ENCODE data around the gene ZBTB4.
A peak's percentile ranks its signal among the peaks of the same experiment; 100 is the strongest.

Gene ZBTB4

DNA sequence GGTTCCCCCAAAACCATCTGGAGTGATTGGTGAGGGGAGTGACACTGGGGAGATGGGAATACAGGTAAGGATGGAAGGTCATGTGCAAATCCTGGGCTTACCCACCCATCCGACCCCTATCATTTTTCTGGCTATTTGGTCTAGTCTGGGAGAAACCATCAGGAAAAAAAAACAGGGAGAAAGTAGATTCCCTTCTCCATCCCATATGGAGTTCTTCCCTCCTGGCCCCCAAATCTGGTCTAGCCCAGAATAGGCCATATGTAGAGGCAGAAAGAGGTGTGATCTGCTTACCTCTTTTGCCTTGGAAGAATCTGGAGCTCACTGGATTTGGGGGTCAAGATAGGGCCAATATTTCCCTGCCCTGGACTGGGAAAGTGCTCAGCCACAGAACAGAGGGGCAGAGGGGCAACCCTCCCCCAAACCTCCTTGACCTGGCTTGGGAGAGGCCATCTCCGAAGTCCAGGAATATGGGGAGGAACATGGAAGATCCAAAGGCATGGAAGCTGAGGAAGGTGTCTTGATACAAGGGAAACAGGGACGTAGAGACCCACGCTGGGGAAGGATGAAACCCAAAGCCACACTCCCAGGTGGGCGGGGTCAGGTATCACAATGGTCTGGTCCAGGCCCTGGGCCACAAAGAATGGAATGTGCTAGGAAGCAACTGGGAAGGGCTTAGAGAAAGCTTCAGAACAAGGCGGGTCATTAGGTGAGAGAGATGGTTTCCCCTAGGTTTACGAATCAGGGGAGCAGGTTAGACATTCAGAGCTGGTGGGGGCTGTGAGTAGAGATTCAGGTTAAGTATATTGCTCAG lies 18.4 kb downstream of the ZBTB4 start:
- CTCF ChIA-PET, result interaction anchor here (1.5 kb wide), 1 partner anchor 100 kb away, joined by 4 read pairs; the partner anchor contains the start of gene SENP3
- Mint-ChIP-seq H3K36me3 (peaks cover 36% of the 10 kb centered on the region), H3K4me3 (no peak overlapping the region), H3K4me1 (peaks cover 21% of the 10 kb centered on the region), H3K27ac (no peak overlapping the region), H3K27me3 (no peaks in the 10 kb centered on the region), H3K9me3 (no peaks in the 10 kb centered on the region)
- no peak for DNase-seq

DNA sequence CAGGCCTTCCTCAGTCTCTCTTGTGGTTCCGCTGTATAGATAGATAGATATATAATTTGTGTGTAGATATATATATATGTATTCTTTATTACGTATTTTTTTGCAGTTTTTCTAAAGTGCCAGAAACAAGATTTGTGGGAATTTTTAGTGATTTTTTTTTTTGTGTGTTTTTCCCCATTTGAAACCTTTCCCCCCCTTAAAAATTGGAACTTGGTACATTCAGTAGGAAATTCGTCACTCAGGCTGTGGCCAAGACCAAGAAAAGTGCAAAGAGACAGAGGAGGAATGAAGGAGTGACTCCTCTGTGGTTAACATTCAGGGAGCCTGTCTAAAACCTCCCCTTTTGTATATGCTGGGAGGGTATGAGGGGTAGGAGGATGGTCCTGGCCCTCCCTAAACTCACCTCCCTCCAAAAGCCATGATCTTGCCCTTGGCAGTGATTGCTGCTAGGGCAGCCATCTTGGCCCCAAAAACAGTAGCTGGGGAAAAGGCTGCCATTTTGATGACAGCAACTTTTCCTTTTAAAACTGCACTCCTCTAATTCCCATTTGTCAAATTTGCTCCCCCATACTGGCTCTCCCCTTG lies 19.4 kb downstream of the ZBTB4 start:
- H3K4me1 Mint-ChIP-seq, result peaks cover 25% of the 10 kb centered on the region

DNA sequence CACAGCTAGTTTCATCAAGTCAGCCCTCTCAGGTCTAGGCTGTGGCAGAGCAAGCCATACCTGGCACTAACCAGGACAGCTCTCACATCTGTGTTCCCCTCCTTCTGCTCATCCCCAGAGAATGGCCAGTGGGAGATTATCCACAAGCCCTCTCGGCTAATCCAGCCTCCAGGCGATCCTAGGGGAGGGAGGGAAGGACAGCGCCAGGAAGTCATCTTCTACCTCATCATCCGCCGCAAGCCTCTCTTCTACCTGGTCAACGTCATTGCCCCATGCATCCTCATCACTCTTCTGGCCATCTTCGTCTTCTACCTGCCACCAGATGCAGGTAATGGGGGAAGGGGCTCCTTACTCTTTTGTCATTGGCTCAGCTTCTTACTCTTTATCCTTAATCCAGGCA lies 31.0 kb downstream of the ZBTB4 start:
- Mint-ChIP-seq H3K9me3 (no peaks in the 10 kb centered on the region), H3K4me3 (no peak overlapping the region), H3K27ac (no peak overlapping the region), H3K36me3 (peaks cover 26% of the 10 kb centered on the region), H3K27me3 (peaks cover 56% of the 10 kb centered on the region), H3K4me1 (peaks cover 35% of the 10 kb centered on the region)
- DNase-seq, result no peak
- CTCF ChIA-PET, result no interaction called here

More for the DNA sequence above, 19.4 kb downstream of the ZBTB4 start:
- Mint-ChIP-seq H3K27me3 (no peaks in the 10 kb centered on the region), H3K36me3 (peaks cover 38% of the 10 kb centered on the region), H3K27ac (no peak overlapping the region), H3K4me3 (no peak overlapping the region), H3K9me3 (no peaks in the 10 kb centered on the region)
- no peak for DNase-seq
- CTCF ChIA-PET, result no interaction called here

DNA sequence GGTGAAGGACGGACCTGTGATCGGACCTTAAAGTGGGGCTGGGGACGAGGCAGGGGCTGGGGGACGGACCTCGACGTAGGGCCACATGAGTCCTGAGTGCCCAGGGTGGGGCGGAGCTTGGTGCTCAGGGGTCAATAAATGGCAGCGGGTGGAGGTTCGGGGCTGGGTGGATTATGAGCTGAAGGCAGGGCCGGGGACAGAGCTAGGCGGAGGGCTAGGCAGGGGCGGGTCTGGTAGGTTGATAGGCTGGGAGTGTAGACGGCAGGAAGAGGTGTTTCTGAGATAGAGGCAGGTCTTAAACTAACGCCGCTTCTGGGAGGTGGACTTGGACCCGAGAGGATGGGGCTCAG lies 33.8 kb downstream of the ZBTB4 start:
- Mint-ChIP-seq H3K36me3 (peaks cover 29% of the 10 kb centered on the region), H3K27ac (peak overlapping the region; percentile 44), H3K4me1 (peaks cover 29% of the 10 kb centered on the region), H3K9me3 (no peaks in the 10 kb centered on the region), H3K4me3 (peak overlapping the region; percentile 68), H3K27me3 (peaks cover 85% of the 10 kb centered on the region)
- peak; percentile 68 for DNase-seq
- CTCF ChIA-PET, result interaction anchor here (0.7 to 1.0 kb wide), 3 partner anchors 8 to 244 kb away, joined by 3 read pairs; no protein-coding TSS in a partner anchor

DNA sequence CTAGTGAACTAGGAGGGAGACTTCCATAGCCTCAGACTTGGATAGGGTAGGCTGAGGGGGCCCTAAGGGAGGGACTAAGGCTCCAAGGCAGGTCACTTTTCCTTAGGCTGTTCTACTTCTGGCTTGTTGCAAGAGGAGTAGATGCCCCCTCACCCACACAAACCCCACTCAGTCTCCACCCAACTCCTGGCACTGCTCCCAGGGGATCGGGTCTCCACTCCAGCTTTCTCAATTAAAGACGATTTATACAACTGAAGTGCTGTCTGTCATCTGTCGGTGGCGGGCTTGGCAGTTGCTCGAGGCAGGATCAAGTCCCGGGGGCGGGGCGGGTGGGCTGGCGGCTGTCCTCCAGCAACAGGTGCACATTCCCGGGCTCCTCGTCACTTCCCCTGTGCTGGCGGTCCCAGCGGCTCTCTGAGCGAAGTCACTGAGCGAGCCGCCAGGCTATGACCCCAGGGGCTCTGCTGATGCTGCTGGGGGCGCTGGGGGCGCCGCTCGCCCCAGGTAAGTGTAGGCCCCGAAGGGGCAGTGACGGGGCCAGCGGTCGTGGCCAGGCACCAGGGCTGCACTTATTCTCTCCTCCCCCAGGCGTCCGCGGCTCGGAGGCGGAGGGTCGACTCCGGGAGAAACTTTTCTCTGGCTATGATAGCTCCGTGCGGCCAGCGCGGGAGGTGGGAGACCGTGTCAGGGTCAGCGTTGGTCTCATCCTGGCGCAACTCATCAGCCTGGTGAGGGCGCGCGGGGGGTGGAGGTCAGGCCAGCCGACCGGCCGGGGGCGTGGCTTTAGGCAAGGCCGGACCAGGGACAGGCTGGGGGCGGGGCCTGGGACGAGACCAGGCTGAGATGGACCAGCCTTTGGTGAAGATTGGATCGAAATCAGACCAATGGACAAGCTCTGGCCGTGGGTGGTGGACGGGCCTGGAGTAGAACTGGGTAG lies 34.5 kb downstream of the ZBTB4 start, which contains the start of gene CHRNB1:
TSS of gene CHRNB1 (plus strand) at position 380 of the 937 bp plus-strand sequence. CDS start at position 447, 67 bp downstream.
- peaks cover 91% of the 10 kb centered on the region for H3K27me3 Mint-ChIP-seq
- peaks cover 32% of the 10 kb centered on the region for H3K36me3 Mint-ChIP-seq
- H3K4me3 Mint-ChIP-seq, result peak within 1 kb of the TSS; percentile 68
- H3K9me3 Mint-ChIP-seq, result no peaks in the 10 kb centered on the region
- DNase-seq, result peak; percentile 39
- H3K4me1 Mint-ChIP-seq, result peaks cover 35% of the 10 kb centered on the region
- CTCF ChIA-PET, result interaction anchor here (0.8 to 1.4 kb wide), 4 partner anchors 8 to 89 kb away, joined by 3 to 5 read pairs (median 4); no protein-coding TSS in a partner anchor
- peak within 1 kb of the TSS; percentile 44 for H3K27ac Mint-ChIP-seq

DNA sequence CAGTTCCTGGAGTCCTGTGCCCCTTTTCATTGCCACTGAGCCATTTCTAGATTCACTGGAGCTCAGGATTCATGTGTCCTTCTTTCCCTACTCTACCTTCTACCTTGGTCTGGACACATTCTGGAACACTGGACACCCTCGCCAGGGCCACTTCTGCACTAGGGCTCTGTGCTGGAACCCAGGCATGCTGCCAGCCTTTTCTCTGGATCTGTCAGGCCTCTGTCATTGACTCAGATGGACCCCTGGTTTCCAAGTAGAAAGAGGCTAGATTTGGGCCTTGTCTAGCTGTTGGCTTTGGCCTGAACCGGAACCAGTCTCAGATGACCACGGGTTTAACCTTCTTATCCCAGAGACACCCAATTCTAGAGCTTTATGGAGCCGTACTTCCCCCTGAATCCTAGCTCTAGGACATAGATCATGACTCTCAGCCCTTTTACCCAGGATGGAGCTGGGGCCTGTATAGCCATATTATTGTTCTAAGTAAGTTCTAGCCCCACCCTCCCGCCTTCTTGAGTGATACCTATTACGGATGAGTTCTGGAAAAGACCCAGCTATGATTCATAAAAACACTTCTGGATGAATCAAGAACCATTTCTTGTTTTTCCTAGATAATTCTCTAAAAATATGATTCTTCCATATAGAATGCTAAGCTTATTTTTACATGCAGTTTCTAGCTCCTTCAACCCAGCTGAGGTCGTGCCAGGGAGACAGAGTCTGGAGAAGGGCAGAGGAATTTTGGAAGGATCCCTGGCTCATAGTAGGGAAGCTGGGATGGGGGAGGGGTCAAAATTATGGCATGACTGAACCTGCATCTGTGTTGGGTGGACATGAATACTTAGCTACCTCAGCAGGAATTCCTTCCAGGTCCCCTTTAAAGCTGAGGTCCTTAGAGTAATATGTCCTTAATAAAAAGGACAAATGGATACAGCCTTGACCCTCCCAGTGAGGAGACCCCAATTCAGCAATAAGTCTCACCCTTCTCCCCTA lies 35.6 kb downstream of the ZBTB4 start:
- Mint-ChIP-seq H3K4me1 (peaks cover 40% of the 10 kb centered on the region), H3K4me3 (peak overlapping the region; percentile 8), H3K9me3 (no peaks in the 10 kb centered on the region), H3K27me3 (peaks cover 100% of the 10 kb centered on the region), H3K27ac (no peak overlapping the region), H3K36me3 (peaks cover 32% of the 10 kb centered on the region)
- CTCF ChIA-PET, result interaction anchor here (0.6 to 1.4 kb wide), 6 partner anchors 8 to 117 kb away, joined by 3 to 5 read pairs (median 4); no protein-coding TSS in a partner anchor
- DNase-seq, result no peak

DNA sequence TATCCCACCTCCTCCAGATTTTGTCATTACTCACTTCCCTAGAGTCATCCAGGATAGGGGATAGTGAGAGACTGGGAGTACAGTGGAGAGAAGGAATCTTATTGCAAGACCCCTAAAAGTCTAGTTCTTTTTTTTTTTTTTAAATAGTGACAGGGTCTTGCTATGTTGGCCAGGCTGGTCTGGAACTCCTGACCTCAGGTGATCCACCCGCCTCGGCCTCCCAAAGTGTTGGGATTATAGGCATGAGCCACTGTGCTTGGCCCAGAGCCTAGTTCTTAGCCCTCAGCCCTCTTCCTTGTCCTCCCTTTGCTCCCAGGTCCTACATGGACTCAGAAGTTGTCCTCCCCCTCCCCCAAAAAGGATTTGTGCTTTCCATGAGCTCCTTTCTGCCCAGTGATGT lies 37.3 kb downstream of the ZBTB4 start:
- Mint-ChIP-seq H3K36me3 (peaks cover 35% of the 10 kb centered on the region), H3K27ac (no peak overlapping the region), H3K4me1 (peaks cover 51% of the 10 kb centered on the region), H3K9me3 (no peaks in the 10 kb centered on the region), H3K4me3 (no peak overlapping the region), H3K27me3 (peaks cover 96% of the 10 kb centered on the region)
- DNase-seq, result no peak
- CTCF ChIA-PET, result interaction anchor here (1.0 to 2.8 kb wide), 2 partner anchors 86 to 119 kb away, joined by 3 to 12 read pairs; no protein-coding TSS in a partner anchor

DNA sequence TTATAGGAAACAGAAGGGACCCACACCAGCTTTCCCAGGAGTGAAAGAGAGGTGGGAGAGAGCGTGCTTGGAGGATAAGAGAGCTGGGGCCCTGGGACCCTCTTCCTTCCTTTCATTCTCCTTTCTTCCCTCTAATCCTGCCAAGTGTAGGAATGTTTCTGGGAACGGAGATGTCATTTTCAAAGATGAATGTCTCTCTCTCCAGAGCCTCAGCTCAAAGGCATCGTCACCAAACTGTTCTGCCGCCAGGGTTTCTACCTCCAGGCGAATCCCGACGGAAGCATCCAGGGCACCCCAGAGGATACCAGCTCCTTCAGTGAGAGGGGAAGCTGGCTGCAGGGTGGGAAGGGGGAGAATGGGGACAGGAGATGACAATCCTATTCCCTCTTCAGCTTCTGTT lies 38.2 kb downstream of the ZBTB4 start:
- CTCF ChIA-PET, result interaction anchor here (1.0 to 2.8 kb wide), 5 partner anchors 73 to 246 kb away, joined by 3 to 12 read pairs (median 4); partner anchors contain the start of gene TP53
- no peak overlapping the region for H3K4me3 Mint-ChIP-seq
- no peak for DNase-seq
- H3K27me3 Mint-ChIP-seq, result peaks cover 87% of the 10 kb centered on the region
- peaks cover 57% of the 10 kb centered on the region for H3K4me1 Mint-ChIP-seq
- peaks cover 34% of the 10 kb centered on the region for H3K36me3 Mint-ChIP-seq
- H3K27ac Mint-ChIP-seq, result no peak overlapping the region
- no peaks in the 10 kb centered on the region for H3K9me3 Mint-ChIP-seq

DNA sequence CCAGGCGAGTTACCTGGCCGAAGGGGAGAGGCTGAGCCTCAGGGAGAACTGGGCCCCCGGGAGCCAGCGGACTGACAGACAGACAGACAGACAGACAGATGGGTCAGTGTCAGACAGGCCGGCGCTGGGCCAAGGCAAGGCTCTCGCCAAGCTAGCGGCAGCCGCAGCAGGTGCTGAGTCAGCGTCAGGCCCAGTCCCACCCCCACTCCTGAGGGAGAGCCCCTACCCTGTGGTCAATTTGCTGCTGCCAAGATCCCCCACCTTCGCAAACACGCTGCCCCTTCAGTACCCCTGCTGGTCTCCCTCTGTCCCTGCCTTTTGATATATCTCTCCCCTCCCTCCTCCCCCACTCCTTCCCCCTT lies 38.6 kb downstream of the ZBTB4 start:
- CTCF ChIA-PET, result interaction anchor here (1.0 to 2.8 kb wide), 5 partner anchors 74 to 246 kb away, joined by 3 to 12 read pairs (median 4); partner anchors contain the start of gene TP53
- no peak for DNase-seq
- Mint-ChIP-seq H3K27me3 (peaks cover 83% of the 10 kb centered on the region), H3K4me1 (peaks cover 57% of the 10 kb centered on the region), H3K4me3 (peak overlapping the region; percentile 87), H3K36me3 (peaks cover 37% of the 10 kb centered on the region), H3K9me3 (no peaks in the 10 kb centered on the region), H3K27ac (no peak overlapping the region)

DNA sequence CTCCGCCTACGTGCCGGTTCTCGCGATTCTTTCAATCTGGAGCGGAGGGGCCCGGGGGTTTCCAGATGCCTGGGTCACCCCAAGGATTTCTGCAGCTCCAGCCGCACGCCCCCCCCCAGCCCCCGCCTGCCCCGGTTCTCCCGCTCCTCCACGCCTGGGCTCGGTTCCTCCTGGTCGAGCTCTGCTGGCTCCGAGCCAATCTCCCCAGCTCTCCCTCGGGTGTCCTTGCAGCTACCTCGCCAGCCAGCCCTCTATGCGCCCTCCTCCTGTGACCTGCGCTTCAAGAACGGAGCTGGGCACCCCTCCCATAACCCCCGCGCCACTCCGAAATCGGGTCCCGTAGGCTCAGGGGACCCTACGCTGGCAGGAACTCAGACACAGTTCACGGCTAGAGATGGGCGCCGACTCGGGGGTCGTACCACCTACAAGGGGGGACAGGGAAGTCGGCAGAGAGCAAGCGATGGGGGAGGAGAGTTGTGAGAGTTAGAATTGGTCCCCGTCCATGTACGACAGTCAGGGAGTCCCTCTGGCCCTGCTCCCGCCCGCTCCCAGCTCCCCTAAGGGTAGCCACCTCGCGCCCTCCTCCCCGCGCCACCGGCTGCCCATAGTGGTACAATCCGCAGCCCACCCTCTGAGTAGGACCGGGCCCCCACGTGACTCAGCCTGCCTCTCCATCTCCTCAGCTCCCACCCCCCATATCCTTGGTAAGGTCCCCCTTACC lies 39.2 kb downstream of the ZBTB4 start:
- peak overlapping the region; percentile 87 for H3K4me3 Mint-ChIP-seq
- H3K27ac Mint-ChIP-seq, result no peak overlapping the region
- peaks cover 33% of the 10 kb centered on the region for H3K36me3 Mint-ChIP-seq
- CTCF ChIA-PET, result interaction anchor here (1.0 to 2.8 kb wide), 6 partner anchors 11 to 120 kb away, joined by 3 to 12 read pairs (median 4); partner anchors contain the start of gene TMEM256
- H3K27me3 Mint-ChIP-seq, result peaks cover 77% of the 10 kb centered on the region
- no peaks in the 10 kb centered on the region for H3K9me3 Mint-ChIP-seq
- peaks cover 55% of the 10 kb centered on the region for H3K4me1 Mint-ChIP-seq
- DNase-seq, result peak; percentile 64

DNA sequence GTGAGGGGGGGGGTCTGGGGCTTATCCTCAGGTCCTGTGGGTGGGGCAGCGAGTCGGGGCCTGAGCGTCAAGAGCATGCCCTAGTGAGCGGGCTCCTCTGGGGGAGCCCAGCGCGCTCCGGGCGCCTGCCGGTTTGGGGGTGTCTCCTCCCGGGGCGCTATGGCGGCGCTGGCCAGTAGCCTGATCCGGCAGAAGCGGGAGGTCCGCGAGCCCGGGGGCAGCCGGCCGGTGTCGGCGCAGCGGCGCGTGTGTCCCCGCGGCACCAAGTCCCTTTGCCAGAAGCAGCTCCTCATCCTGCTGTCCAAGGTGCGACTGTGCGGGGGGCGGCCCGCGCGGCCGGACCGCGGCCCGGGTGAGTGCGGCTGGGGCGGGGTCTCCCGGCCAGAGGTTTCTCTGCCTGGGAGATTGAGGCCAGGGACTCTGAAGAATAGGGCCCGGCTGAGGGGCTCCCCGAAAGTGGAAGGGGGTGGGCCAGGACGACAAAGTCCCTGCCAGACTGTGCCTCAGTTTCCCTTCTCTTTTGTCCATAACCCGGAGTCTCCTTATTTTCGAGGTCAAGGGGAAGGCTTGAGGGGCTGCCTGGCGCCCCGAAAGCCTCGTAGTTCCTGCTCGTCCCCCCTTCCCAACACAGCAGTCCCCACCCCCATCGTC lies 39.8 kb downstream of the ZBTB4 start, which contains the start of gene FGF11:
TSS of gene FGF11 (plus strand) at position 51 of the 651 bp plus-strand sequence. CDS start at position 160, 109 bp downstream.
- CTCF ChIA-PET, result interaction anchor here (1.2 to 2.8 kb wide), 5 partner anchors 12 to 121 kb away, joined by 3 to 12 read pairs (median 6); partner anchors contain the start of gene TMEM256
- Mint-ChIP-seq H3K4me3 (peak within 1 kb of the TSS; percentile 87), H3K27ac (no peak within 1 kb of the TSS), H3K9me3 (no peaks in the 10 kb centered on the region), H3K4me1 (peaks cover 54% of the 10 kb centered on the region), H3K36me3 (peaks cover 33% of the 10 kb centered on the region), H3K27me3 (peaks cover 71% of the 10 kb centered on the region)
- peak; percentile 33 for DNase-seq
